AG10803 (cell line): ENCODE results near the gene AMOTL2.
A peak's percentile ranks its signal among the peaks of the same experiment; 100 is the strongest.

Source experiments
- DNase-seq: peaks from one replicate; pipeline ENCODE4 v3.0.0; 2010; ENCODE audit warnings: low read depth
- H3K4me3 ChIP-seq: 2 replicates; pipeline ENCODE4 v1.5.1; 2011; ENCODE audit warnings: mild to moderate bottlenecking, low read length, control low read depth
- CTCF ChIP-seq: conservative IDR thresholded peaks from 2 replicates; pipeline ENCODE4 v1.5.1; 2011; ENCODE audit warnings: mild to moderate bottlenecking, low read length, control low read depth, inconsistent platforms

Gene AMOTL2

GRCh38 chr3:134381076-134381475 lies 6.8 kb upstream of the AMOTL2 start:
- no peak overlapping the region for H3K4me3 ChIP-seq
- DNase-seq = peak; percentile 42
- no peak for TF ChIP-seq CTCF

GRCh38 chr3:134380249-134380648 lies 6.0 kb upstream of the AMOTL2 start:
- H3K4me3 ChIP-seq = no peak overlapping the region
- peak; percentile 25 for DNase-seq
- TF ChIP-seq CTCF = no peak

- DNase-seq = no peak
- H3K4me3 ChIP-seq = no peak overlapping the region
- no peak for TF ChIP-seq CTCF
Measured at GRCh38 chr3:134378818-134379217, 4.6 kb upstream of the AMOTL2 start.

- DNase-seq = no peak
- TF ChIP-seq CTCF = 0 out of 2 replicates have a peak, but pooled peaks have one; percentile 9
- no peak overlapping the region for H3K4me3 ChIP-seq
Measured at GRCh38 chr3:134378384-134378783, 4.1 kb upstream of the AMOTL2 start.

GRCh38 chr3:134377896-134378295 lies 3.6 kb upstream of the AMOTL2 start:
- DNase-seq = no peak

GRCh38 chr3:134376786-134377426 lies 2.7 kb upstream of the AMOTL2 start:
- no peak for TF ChIP-seq CTCF
- no peak overlapping the region for H3K4me3 ChIP-seq
- DNase-seq = no peak

More at GRCh38 chr3:134377896-134378295, 3.6 kb upstream of the AMOTL2 start:
- no peak overlapping the region for H3K4me3 ChIP-seq
- TF ChIP-seq CTCF = no peak

- DNase-seq = no peak
- H3K4me3 ChIP-seq = no peak overlapping the region
- TF ChIP-seq CTCF = no peak
Measured at GRCh38 chr3:134376385-134376765, 2.1 kb upstream of the AMOTL2 start.
